ENCODE results near the gene IFNA14. TPM values are rescaled to one million over a fixed set of nuclear protein-coding genes. Genes with fewer than 3 reads are reported as not detected.
"Not testable (repeated sequence)": the region's sequence is repeated elsewhere in the genome, so short reads cannot be mapped to it uniquely, and the experiment has no call there.

Gene IFNA14
- total RNA-seq (ENCODE audit: insufficient read depth, low replicate concordance): 3.1 TPM

DNA sequence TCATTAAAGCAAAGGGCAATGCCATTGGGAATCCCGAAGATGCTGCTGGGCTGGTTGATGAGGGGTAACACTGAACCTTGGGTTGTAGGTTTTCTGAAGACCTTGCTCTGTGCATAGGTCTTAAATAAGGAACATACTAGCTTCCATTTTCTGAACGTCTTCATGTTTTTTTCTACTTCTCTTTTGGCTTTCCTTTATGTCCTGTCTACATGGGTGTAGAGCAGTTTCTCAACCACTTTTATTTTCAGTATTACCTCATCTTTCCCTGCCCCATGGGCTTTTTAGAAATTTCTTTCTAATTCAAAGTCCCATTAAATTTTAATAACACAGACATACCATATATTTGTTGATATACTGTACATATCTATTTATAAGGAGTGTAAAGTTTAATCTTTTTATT is at the start of gene IFNA14:
TSS of gene IFNA14 (minus strand) at position 95 of the 400 bp plus-strand sequence. CDS start at position 25, 70 bp downstream.
- DNase-seq (ENCODE audit: low spot score): no peak

DNA sequence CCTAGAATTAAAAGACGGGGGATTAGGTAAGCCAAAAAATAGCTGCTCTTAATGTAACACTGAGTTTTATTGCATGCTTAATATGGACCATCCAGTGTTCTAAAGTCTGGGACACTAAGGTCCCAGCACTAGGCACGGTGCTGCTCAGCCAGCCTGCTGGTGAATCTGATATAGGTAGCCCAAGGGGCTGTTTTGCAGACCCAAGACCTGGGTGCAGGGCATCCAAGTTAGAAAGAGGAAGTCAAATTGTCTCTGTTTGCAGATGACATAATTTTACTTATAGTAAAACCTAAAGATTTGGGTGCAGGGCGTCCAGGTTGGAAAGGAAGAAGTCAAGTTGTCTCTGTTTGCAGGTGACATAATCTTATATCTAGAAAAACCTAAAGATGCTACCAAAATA is 47.5 kb upstream of the IFNA14 start:
- DNase-seq (ENCODE audit: low spot score): no peak

DNA sequence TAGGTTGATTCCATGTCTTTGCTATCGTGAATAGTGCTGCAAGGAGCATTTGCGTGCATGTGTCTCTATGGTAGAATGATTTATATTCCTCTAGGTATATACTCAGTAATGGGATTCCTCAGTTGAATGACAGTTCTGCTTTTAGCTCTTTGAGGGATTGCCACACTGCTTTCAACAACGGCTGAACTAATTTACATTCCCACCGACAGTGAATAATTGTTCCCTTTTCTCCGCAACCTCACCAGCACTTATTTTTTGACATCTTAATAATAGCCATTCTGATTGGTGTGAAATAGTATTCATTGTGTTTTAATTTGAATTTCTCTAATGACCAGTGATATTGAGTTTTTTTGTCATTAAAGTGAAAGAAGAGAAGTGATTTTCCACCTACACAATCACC is 46.9 kb upstream of the IFNA14 start:
- DNase-seq (ENCODE audit: low spot score): no peak

DNA sequence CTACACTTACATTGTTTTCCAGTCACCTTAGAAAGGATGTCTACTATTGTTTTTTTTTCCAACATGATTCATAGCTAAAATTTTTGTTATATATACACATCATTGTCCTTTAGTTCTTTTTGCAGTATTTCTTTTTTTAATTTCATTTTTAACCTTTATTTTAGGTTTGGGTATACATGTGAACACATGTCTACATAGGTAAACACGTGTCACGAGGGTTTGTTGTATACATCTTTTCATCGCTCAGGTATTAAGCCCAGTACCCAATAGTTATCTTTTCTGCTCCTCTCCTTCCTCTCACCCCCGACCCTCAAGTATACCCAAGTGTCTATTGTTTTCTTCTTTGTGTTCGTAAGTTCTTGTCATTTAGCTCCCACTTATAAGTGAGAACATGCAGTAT is 46.3 kb upstream of the IFNA14 start:
- DNase-seq (ENCODE audit: low spot score): no peak

DNA sequence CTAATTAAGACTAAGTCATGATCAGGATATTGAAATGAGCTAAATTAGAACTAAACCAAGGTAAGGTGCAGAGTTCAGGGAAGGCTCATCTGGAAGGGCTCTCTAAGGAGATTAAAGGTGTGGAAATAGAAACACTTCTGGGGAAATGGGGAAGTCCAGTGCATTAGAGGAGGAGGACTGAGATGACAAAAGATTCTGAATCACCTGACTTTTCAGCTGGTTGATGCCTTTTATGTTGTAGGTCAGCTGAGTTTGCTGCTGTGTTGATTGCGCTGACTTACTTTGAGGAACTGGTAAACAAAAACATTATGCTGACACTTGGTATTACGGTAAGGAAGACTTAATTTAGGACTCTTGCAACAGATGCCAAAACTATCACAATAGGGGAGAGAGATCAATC is 41.5 kb upstream of the IFNA14 start:
- no peak for DNase-seq (ENCODE audit: low spot score)

DNA sequence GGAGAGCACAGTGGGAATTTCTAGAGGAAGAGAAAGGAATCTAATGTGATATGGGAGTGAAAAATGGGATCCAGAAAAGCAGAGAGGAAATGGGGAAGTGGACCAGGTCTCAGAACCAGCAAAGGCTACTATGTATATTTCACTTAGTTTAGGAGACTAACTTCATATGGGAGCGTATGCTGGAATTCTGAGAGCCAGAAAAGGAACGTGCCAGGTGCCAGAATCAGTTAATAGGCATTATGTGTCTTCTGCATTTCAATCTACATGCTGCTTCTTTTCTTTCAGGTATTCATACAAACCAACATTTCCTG is 28.5 kb upstream of the IFNA14 start:
- DNase-seq (ENCODE audit: low spot score): no peak

DNA sequence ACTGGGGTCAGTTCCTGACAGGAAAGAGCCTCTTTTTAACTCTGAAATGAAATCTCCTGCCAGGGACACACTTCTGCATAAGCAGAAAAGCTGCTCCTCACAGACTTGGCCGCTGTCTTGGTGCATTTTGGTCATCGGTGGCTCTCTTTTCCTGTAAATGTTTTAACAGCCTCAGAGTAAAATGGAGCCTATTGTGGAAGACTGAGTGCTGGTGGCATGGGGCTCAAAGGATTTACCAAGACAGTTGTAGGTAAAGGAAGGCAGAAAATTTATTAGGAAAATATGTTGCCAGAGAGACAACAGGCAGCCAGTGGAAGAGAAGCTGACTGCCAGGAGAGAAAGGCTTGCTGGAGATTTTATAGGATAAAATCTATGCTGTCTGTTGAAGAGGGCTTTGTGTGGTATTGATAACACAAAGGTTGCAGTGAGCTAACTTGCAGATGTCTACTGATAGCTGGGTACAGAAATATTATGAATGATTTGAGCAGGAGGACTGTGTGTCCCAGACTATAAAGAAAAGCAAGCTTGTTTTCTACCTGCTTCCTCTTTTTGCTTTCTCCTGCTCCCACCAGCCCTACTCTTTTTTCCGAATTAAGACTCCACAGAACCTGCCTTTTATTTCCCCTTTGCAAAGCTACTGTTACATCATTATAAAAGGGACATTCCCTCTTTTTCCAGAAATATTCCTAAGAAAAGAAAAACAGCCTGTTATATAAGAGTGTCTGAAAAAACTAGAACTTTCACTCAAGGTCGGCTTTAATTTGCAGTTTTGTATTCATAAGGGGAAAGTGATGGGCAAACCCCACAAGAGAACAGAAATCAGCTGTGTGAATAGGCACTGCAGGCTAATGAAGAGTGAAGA is 27.9 kb upstream of the IFNA14 start:
- no peak for DNase-seq (ENCODE audit: low spot score)

DNA sequence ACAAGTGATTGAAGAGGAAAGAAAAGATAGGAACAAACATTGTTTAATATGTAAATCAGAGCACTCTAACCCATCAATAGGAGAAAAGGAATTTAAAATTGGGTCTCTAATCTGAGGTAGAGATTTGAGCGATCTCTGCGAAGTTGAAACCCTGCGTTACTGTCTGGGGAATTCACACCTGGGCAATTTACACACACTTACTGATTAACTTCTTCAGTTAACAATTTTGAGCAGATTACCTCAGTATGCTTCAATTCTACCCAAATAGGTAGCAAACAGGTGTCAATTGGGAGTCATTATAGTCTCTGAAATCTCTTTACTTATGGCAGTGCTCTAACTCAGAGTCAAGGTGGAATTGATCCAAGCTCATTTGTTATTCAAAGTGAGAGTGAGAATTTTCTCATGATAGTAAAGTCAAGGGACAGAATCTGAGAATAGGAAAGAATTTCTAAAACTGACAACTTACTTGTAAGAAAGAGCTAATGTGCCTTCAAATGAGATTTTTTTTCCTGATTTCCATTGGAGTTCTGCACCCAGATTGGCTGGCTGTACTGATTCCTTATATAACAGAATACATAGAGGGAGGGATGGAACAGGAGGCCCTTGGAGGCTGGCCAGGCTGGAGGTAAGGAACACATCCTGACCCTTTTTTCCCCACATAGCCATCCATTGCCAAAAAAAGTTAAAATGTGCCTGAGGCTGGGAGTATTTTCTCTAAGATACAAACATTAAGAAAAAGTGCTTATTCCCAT is 27.1 kb upstream of the IFNA14 start:
- no peak for DNase-seq (ENCODE audit: low spot score)

DNA sequence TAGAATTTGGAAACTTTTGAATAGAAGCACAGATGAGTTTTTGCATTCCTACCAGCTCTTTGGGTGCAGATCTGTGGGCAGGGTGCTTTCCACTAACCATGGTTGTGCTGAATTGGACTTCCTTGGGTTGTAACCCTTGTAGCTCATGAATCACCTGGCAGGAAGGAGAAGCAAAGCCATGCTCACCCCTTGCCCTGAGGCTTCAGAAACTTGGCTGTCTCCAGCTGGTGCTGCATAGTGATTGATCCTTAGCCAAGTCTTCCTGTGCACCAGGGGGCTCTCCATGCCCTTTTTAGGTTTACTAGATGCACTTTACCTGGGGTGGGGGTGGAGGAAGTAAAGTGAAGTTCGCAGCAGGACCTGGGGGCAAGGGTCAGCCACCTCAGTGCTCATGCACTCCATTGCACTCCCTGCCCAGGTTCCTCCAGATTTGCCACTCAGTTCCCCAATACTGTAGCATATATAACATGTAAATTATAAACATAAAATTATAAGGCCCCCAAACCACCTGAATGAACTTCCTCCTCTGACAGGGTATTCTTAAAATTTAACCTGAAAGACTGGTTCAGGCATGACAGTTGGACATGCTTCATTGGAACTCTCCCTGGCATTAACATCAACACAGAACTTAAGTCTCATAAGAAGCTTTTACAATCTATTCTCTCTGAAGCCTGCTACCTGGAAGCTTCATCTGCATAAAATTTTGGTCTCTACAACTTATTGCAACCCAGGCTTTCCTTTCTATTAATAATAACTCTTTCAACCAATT is 25.8 kb upstream of the IFNA14 start:
- no peak for DNase-seq (ENCODE audit: low spot score)

DNA sequence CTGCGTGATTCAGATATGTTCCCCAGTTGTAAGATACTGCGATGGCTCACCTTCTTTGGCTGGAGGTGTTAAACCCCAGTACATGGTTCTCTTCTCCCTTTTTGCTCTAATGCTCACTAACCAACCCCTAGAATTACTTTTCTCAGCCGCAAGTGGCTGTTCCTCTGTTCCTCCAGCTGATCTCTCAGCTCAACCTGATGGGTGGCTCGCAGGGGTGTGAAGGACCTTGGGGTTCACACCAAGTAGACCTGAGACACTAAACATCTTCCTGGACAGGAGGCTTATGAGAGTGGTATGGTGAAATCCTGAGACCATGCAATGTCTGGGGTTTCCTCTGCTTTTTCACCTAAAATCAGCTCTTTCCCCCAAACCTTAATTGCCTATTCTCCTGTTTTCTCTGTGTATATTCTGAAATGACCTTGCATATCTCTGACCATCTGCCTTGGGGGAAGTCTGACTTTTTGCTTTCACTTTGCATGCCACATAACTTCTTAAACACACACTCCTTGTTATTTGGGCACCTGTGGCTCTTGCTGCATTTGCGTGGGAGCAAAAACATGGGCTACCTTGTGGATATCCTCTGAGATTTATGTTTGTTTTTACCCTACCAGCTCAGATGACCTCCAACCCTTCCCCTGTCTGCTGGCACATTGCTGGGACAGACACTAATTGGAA is 15.9 kb upstream of the IFNA14 start:
- no peak for DNase-seq (ENCODE audit: low spot score)

DNA sequence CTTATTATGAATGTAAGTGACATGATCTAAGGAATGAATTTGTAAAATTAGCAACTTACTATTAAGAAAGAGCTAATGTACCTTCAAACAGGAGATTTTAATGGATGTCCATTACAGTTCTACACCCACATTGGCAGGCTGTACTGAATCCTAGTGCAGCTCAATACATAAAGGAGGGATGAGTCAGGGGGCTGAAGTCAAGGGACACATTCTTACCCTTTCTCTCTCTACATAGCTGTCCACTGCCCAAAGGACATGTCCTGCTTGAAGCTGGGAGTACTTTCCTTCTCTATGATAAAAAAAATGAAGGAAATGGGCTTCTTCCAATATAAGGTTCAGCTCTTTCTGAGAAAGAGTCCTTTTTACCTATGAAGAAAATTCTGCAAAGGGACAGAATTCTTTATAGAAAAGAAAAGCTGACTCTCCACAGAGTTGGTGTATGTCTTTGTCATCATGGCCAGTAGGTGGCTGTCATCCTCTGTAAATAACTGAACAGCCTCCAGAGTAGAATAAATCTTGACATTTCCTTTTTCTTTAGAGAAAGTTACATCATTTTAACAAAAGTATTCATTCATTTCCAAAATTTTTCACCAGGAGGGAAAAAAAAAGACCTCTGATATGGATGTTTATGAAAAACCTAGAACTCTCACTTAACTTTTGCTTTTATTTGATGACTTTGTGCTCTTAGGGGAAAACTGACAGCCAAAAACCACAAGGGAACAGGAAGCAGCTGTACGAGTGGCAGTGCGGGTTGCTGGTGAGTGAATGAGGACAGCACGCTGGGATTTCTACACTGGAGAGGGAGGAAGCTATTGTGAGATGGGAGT is 13.1 kb upstream of the IFNA14 start:
- peak; percentile 33 for DNase-seq (ENCODE audit: low spot score)

DNA sequence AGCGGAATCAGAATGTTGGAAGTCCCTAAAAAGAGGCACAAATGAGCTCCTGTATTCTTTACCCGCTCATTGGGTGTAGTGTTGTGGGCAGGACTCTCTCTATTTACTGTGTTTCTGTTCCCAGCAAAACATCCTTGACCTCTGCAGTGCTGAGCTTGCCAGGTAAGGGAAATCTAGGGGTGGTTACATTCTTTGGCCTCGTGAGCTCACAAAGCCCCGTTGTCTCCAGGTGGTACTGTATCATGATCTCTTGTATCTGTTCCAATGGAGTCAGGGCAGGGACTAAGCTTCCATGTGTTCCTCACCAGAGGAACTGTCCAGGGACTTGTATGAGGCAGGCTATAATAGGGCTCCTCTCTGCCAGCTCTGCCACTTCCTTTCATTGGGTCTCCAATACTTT is 11.8 kb upstream of the IFNA14 start:
- DNase-seq (ENCODE audit: low spot score): no peak

DNA sequence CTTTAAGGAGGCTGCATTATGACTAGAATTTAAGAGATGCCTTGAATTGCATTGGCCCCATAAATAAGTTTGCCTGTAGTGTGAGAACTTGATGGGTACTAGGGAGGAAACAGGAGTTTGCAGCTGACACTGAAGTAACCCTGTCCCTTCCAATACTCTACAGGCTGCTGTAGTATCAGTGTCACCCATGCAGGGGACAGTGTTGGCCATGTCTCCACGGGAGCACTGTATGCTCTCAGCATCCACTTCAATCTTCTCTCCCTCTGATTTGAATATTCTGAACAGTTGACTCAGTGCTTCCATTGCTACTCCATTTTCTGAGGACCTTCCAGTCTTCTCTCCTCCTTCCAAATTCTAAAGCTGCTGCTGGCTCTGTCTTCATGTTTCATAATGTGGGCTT is 11.4 kb upstream of the IFNA14 start:
- no peak for DNase-seq (ENCODE audit: low spot score)

DNA sequence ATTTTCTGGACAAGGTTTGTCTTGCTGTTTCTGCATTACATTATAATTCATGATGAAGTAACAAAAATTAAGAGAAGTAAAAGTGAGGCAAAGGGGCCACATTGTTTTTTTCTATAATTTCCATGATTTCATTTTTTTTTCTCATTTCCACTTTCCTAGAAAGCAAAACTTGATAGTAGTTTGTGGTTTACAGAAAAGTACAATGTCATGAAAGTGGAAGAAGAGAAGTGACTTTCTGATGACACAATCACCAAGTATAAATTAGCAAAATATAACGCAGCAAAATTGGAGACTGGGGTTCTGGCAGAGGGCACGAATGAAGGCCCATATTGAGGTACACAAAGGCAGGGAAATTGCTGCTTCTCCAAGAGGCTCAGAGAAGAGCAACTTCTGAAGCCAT is 5.0 kb upstream of the IFNA14 start:
- DNase-seq (ENCODE audit: low spot score): no peak

DNA sequence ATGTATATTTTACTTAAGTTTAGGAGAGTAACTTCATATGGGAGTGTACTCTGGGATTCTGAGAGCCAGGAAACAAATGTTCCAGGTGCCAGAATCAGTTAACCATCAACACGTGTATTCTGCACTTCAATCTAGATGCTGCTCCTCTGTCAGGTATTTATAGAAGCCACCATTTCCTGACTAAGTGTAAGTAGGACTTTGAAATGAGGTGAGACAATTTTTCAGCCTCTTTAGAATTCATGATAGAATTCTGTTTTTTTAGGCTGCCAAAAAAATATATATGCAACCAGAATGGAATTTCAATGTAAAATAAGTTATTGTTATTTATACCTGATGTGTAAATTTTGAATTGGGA is 3.5 kb downstream of the IFNA14 start:
- not testable (repeated sequence) for DNase-seq (ENCODE audit: low spot score)

DNA sequence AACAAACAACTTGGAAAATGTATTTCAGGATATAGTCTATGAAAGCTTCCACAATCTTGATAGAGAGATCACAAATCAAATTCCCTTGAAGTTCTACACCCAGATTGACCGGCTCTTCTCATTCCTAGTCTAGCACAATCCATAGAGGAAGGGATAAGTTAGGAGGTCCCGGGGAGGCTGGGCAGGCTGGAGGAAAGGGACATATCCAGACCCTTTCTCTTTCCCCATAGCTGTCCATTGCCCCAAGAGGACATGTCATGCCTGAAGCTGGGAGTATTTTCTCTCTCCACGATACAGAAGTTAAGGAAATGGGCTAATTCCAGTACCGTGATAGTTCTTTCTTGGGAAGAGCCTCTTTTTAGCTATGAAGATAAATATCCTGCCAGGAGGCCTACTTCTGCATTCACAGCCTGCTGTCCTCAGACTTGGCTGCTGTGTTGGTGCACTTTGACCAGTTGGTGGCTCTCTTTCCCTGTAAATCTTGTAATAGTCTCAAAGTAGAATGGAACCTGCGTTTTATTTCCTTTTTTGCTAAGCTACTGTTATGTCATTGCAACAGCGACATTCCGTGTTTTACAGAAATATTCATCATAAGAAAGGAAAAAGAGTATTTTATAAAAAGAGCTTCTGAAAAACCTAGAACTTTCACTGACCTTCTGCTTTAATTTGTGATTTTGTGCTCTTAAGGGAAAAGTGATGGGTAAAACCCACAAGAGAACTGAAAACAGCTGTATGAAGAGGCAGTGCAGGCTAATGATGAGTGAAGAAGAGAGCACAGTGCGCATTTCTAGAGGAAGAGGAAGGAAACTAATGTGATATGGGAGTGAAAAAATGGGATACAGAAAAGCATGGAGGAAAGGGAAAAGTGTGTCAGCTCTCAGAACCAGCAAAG is 4.1 kb downstream of the IFNA14 start:
- DNase-seq (ENCODE audit: low spot score): peak; percentile 47

DNA sequence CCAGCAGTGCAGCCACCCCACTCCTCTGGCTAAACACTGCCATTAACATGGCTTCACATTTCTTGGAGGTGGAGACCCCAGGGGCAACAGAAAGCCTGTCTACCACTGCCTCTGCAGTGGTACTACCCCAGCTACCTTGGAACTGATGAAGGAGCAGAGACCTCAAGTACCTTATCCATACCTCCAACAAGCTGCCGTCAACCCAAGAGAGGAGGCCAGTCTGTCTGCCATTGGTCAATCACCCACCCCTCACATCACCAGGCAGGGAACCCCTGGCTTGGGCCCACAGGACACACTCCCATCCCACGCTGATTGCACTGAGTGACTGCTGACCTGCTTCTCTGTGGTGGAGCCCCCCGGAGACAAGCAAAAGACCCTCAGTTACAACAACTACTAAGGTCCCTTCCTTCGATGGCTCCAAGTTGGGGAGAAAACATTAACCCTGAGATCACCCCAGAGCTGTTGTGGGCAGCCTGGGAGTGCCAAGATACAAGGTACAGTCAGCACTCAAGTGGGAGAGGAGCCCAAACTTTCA is 5.6 kb downstream of the IFNA14 start:
- no peak for DNase-seq (ENCODE audit: low spot score)

DNA sequence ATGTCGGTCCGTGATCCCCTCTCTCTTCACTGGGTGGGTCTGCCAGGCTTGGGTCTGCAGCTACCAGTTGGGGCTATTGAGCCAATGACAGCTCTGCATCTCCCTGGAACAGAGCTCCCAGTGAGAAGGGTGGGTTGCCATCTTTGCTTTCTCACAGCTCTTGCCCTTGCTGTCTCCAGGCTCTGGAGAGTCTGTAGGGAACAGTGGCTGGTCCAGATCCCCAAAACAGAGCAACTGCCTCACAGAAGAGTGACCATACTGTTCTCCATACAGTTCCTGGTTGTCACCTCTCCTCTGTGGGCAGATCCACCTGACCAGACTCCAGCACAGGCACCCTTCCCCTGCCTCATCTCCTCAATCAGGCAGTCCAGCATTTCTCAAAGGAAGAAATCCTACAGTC is 6.5 kb downstream of the IFNA14 start:
- DNase-seq (ENCODE audit: low spot score): no peak

DNA sequence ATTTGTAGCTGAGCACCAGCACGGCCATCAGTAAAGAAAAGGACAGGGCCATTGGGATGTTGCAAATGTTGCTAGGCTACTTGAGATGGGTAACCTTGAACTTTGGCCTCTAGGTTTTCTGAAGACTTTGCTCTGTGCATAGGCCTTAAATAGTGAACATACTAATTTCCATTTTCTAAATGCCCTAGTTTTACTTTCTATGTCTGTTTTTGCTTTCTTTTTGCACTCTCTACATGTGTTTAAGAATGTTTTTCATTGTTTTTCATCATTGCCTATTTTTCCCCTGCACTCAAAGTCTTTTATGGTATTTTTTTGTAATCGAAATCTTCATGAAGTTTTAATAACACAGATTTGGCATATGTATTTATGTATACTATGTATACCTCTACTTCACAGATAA is 11.7 kb downstream of the IFNA14 start, which contains the start of gene IFNA17:
TSS of gene IFNA17 (minus strand) at position 101 of the 400 bp plus-strand sequence. CDS start at position 52, 49 bp downstream.
- no peak for DNase-seq (ENCODE audit: low spot score)
